ENCODE data around the gene CCDC157.

CCDC157 gene

GRCh38 chr22:30383061-30383460, 26.3 kb downstream of the CCDC157 start:
- no peak for TF ChIP-seq CTCF (IDR thresholded peaks at IDR 0.05; ENCODE audit: borderline replicate concordance, control extremely low read depth, extremely low read depth, insufficient read depth, missing control alignments)
- in situ Hi-C loops (cut with MboI; ENCODE audit: low sequenced_read_pairs, unreplicated experiment): loop anchor here (10.0 kb wide), 1 partner anchor 278 kb away; no protein-coding TSS in a partner anchor

GRCh38 chr22:30385942-30386341, 29.1 kb downstream of the CCDC157 start:
- no peak for TF ChIP-seq CTCF (IDR thresholded peaks at IDR 0.05; ENCODE audit: borderline replicate concordance, control extremely low read depth, extremely low read depth, insufficient read depth, missing control alignments)
- no peak for DNase-seq (ENCODE audit: low spot score)
- in situ Hi-C loops (cut with MboI; ENCODE audit: low sequenced_read_pairs, unreplicated experiment): loop anchor here (10.0 kb wide), 1 partner anchor 281 kb away; no protein-coding TSS in a partner anchor

More at GRCh38 chr22:30383061-30383460, 26.3 kb downstream of the CCDC157 start:
- no peak for DNase-seq (ENCODE audit: low spot score)

GRCh38 chr22:30386608-30386959, 29.8 kb downstream of the CCDC157 start:
- in situ Hi-C loops (cut with MboI; ENCODE audit: low sequenced_read_pairs, unreplicated experiment): loop anchor here (10.0 kb wide), 1 partner anchor 282 kb away; no protein-coding TSS in a partner anchor
- TF ChIP-seq CTCF (IDR thresholded peaks at IDR 0.05; ENCODE audit: borderline replicate concordance, control extremely low read depth, extremely low read depth, insufficient read depth, missing control alignments): no peak
- no peak for DNase-seq (ENCODE audit: low spot score)

GRCh38 chr22:30386960-30387827, 30.4 kb downstream of the CCDC157 start, which contains the start of gene RNF215:
RNF215 (minus strand) TSS chr22:30387411; CDS start chr22:30387313, 98 bp downstream.
- TF ChIP-seq CTCF (IDR thresholded peaks at IDR 0.05; ENCODE audit: borderline replicate concordance, control extremely low read depth, extremely low read depth, insufficient read depth, missing control alignments): peak; percentile 89
- DNase-seq (ENCODE audit: low spot score): peak; percentile 97
- in situ Hi-C loops (cut with MboI; ENCODE audit: low sequenced_read_pairs, unreplicated experiment): loop anchor here (10.0 kb wide), 1 partner anchor 282 kb away; no protein-coding TSS in a partner anchor

- in situ Hi-C loops (cut with MboI; ENCODE audit: low sequenced_read_pairs, unreplicated experiment): loop anchor here (5.0 to 10.0 kb wide), 2 partner anchors 94 to 104 kb away; partner anchors contain the start of gene CASTOR1
- peak; percentile 86 for DNase-seq (ENCODE audit: low spot score)
- peak; percentile 71 for TF ChIP-seq CTCF (IDR thresholded peaks at IDR 0.05; ENCODE audit: borderline replicate concordance, control extremely low read depth, extremely low read depth, insufficient read depth, missing control alignments)
These were observed 34.3 kb downstream of the CCDC157 start for GRCh38 chr22:30390974-30391691.

- in situ Hi-C loops (cut with MboI; ENCODE audit: low sequenced_read_pairs, unreplicated experiment): loop anchor here (5.0 to 10.0 kb wide), 2 partner anchors 92 to 105 kb away; partner anchors contain the start of gene CASTOR1
- DNase-seq (ENCODE audit: low spot score): peak; percentile 73
These were observed 36.0 kb downstream of the CCDC157 start for GRCh38 chr22:30392661-30393321.

More at GRCh38 chr22:30392661-30393321, 36.0 kb downstream of the CCDC157 start:
- TF ChIP-seq CTCF (IDR thresholded peaks at IDR 0.05; ENCODE audit: borderline replicate concordance, control extremely low read depth, extremely low read depth, insufficient read depth, missing control alignments): no peak

All from GM13976 (cell line).